Neutrophil (primary cell): ENCODE measurements around the gene PAFAH1B2.

Source experiments
- H3K27ac ChIP-seq: fragments of 200-600 bp; sonication (generic); 2 replicates; pipeline ENCODE4 v1.5.1; 2016; ENCODE audit warnings: mild to moderate bottlenecking, moderate library complexity
- H3K27me3 ChIP-seq: fragments of 200-600 bp; sonication (generic); 2 replicates; pipeline ENCODE4 v1.6.0; 2016; ENCODE audit warnings: mild to moderate bottlenecking
- H3K36me3 ChIP-seq: fragments of 200-600 bp; sonication (generic); 2 replicates; pipeline ENCODE4 v1.5.1; 2017
- H3K4me1 ChIP-seq, 2 experiments: fragments of 200-600 bp in 1 of 2; sonication (generic) in 1 of 2; 1 replicate in 1 of 2; 2 replicates in 1 of 2; pipeline versions ENCODE4 v1.5.1 to v1.6.1; 2013 to 2016; ENCODE audit warnings: low read depth in 1 of 2, low read length in 1 of 2, mild to moderate bottlenecking in 1 of 2, moderate library complexity in 1 of 2; ENCODE audit not compliant: control insufficient read depth in 1 of 2, insufficient read depth in 1 of 2
- H3K4me3 ChIP-seq, 2 experiments: fragments of 200-600 bp in 1 of 2; sonication (generic) in 1 of 2; 1 replicate in 1 of 2; 2 replicates in 1 of 2; pipeline ENCODE4 v1.5.1; 2013 to 2016; ENCODE audit warnings: low read depth in 1 of 2, low read length in 1 of 2, mild to moderate bottlenecking in 1 of 2, moderate library complexity in 1 of 2
- H3K9me3 ChIP-seq: fragments of 200-600 bp; sonication (generic); 2 replicates; pipeline ENCODE4 v1.5.1; 2016
- CTCF ChIP-seq: fragments of 200-600 bp; sonication (generic); IDR thresholded peaks from 2 replicates; pipeline ENCODE4 v1.5.1; 2016; ENCODE audit warnings: antibody characterized with exemption

Gene PAFAH1B2

GRCh38 chr11:117166491-117166890, 22.4 kb downstream of the PAFAH1B2 start:
- no peak for TF ChIP-seq CTCF
- Histone ChIP-seq H3K9me3 (no peaks in the 10 kb centered on the region), H3K27me3 (no peaks in the 10 kb centered on the region), H3K36me3 (peaks cover 98% of the 10 kb centered on the region), H3K27ac (no peak overlapping the region), H3K4me1 (no peaks in the 10 kb centered on the region), H3K4me3 (no peak overlapping the region)

GRCh38 chr11:117169736-117170135, 25.6 kb downstream of the PAFAH1B2 start:
- peaks cover 70% of the 10 kb centered on the region for H3K36me3 ChIP-seq
- no peaks in the 10 kb centered on the region for H3K9me3 ChIP-seq
- no peaks in the 10 kb centered on the region for H3K4me1 ChIP-seq
- H3K4me3 ChIP-seq = no peak overlapping the region
- no peaks in the 10 kb centered on the region for H3K27me3 ChIP-seq
- H3K27ac ChIP-seq = no peak overlapping the region
- TF ChIP-seq CTCF = no peak

GRCh38 chr11:117170210-117170609, 26.1 kb downstream of the PAFAH1B2 start:
- H3K4me3 ChIP-seq = no peak overlapping the region

GRCh38 chr11:117171007-117171403, 26.9 kb downstream of the PAFAH1B2 start:
- no peak overlapping the region for H3K27ac ChIP-seq
- no peak for TF ChIP-seq CTCF
- no peaks in the 10 kb centered on the region for H3K4me1 ChIP-seq
- peaks cover 59% of the 10 kb centered on the region for H3K36me3 ChIP-seq
- no peaks in the 10 kb centered on the region for H3K27me3 ChIP-seq
- no peak overlapping the region for H3K4me3 ChIP-seq
- H3K9me3 ChIP-seq = no peaks in the 10 kb centered on the region

More at GRCh38 chr11:117170210-117170609, 26.1 kb downstream of the PAFAH1B2 start:
- no peaks in the 10 kb centered on the region for H3K4me1 ChIP-seq
- H3K9me3 ChIP-seq = no peaks in the 10 kb centered on the region
- no peak for TF ChIP-seq CTCF
- H3K27ac ChIP-seq = no peak overlapping the region
- H3K27me3 ChIP-seq = no peaks in the 10 kb centered on the region
- H3K36me3 ChIP-seq = peaks cover 65% of the 10 kb centered on the region

- Histone ChIP-seq H3K9me3 (no peaks in the 10 kb centered on the region), H3K27ac (peak overlapping the region; percentile 18), H3K4me3 (no peak overlapping the region), H3K36me3 (peaks cover 53% of the 10 kb centered on the region), H3K27me3 (no peaks in the 10 kb centered on the region), H3K4me1 (no peaks in the 10 kb centered on the region)
- no peak for TF ChIP-seq CTCF
These were observed 27.4 kb downstream of the PAFAH1B2 start for GRCh38 chr11:117171404-117172061.
